ENCODE data around the gene HBS1L.

Gene HBS1L

GRCh38 chr6:135054569-135055498 lies at the start of gene HBS1L:
TSS of gene HBS1L (minus strand) at chr6:135054822. CDS start at chr6:135054691, 131 bp downstream.
- DNase-seq (ENCODE audit: low read depth) = peak; percentile 95

DNA sequence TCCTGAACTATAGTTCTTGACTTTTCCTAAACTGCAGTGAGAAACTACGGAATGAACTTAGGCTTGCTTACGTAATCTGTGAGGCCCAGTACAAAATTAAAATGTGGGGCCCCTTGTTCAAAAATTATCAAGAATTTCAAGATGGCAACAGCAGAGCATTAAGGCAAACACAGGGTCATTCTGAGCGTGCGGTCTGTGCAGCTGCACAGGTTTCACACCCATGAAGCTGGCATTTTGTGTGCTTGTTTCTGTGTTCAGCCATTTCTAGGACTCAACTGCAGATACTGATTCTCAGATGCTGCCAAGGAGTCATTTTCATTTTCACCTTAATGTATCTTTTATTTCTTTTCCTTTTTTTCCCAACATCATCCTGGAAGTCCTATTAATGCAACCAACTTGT lies 49.6 kb upstream of the HBS1L start:
- no peak for DNase-seq (ENCODE audit: low read depth)

GRCh38 chr6:135102191-135102590 lies 47.6 kb upstream of the HBS1L start:
- no peak for DNase-seq (ENCODE audit: low read depth)

- DNase-seq (ENCODE audit: low read depth) = no peak
Observed at GRCh38 chr6:135097172-135097571, 42.5 kb upstream of the HBS1L start.

- no peak for DNase-seq (ENCODE audit: low read depth)
Observed at GRCh38 chr6:135096403-135097130, 41.9 kb upstream of the HBS1L start.

- no peak for DNase-seq (ENCODE audit: low read depth)
Observed at GRCh38 chr6:135095716-135096115, 41.1 kb upstream of the HBS1L start.

DNA sequence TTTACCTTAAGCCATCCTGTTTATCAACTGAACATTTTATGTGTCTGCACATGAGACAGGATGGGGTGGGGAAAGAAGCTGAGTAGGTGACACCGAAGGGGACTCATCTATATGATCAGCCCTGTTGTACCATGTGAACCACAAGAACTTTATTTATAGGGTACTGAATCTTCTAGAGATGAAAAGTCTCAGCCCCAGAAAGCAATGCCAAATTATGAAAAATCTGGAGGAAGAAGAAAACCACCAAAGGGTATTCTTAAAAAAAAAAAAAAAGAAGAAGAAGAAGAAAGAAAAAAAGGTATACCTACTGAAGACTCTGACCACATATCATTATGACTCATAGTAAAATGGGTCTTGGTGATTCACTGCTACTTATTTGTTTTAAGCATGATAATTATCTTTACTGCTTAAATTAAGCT lies 39.8 kb upstream of the HBS1L start:
- no peak for DNase-seq (ENCODE audit: low read depth)

DNA sequence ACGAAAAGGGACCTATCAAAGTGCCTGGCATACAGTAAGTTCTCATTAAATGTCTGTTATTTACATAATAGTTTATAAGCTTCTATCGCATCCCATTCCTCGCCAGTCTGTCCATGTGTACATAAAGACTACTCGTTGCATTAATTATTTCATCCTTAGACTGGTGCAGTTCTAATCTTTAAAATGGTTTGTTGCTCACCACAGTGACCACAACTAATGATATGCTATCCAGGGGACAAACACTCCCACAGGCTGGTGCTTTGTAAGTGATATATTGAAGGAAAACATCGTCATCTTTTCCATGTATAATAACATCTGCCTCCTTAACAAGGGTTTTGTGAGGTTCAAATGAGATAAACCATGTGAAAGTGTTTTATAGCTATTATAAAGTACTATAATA lies 39.0 kb upstream of the HBS1L start:
- no peak for DNase-seq (ENCODE audit: low read depth)

DNA sequence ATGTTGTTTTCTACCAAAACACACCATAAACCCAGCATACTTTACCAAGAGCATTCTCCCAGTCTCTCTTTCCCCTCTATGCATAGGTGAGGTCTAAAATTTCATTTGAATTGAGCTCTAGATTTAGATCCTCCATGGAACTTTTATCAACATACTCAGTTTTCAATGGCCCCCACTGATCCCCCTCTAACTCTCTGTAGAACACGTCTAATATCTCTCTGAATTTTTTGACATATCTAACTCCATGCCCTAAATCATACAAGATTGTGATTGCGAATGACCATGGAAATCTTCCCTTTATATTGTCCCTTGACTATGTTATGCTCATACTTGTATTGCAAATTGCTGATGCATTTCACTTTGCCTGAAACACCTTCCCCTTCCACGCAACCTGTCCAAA lies 38.1 kb upstream of the HBS1L start:
- no peak for DNase-seq (ENCODE audit: low read depth)

GRCh38 chr6:135090819-135091218 lies 36.2 kb upstream of the HBS1L start:
- DNase-seq (ENCODE audit: low read depth) = no peak

DNA sequence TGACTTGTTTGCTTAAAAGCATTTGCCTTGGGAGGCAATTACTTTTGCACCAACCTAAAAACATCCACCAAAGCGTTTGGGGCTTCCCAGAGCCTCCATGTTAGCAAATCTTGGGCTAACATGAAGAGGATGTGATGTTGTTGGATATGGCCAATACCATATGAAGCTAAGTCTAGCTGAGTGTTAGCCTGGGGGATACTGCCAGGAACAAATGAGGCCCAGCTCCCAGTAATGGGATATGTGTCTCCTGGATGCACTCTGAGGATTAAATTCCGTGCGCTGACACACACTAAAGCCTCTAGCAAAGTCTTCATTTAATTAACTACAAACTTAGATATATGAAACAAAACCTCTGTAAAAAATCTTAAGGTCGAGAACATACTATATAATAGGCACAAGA lies 35.3 kb upstream of the HBS1L start:
- DNase-seq (ENCODE audit: low read depth) = no peak

- DNase-seq (ENCODE audit: low read depth) = peak; percentile 26
Observed at GRCh38 chr6:135088818-135089809, 34.5 kb upstream of the HBS1L start.

DNA sequence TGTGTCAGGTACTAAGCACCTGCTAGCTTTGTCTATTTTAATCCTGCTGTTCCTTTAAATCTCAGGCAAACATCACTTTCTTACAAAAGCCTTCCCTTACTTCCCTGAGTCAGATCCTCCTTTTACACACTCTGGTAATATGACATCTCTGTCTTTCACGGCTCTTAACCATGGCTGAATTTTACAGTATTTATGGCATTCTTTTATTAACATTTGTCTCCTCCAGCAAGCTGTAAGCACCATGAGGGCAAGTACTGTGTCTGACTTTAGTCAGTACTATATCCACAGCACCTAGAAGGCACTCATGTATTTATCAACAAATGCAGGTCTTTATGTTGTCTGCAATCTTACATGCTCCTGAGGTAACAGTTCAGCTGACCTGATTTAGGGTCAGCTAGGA lies 33.7 kb upstream of the HBS1L start:
- no peak for DNase-seq (ENCODE audit: low read depth)

DNA sequence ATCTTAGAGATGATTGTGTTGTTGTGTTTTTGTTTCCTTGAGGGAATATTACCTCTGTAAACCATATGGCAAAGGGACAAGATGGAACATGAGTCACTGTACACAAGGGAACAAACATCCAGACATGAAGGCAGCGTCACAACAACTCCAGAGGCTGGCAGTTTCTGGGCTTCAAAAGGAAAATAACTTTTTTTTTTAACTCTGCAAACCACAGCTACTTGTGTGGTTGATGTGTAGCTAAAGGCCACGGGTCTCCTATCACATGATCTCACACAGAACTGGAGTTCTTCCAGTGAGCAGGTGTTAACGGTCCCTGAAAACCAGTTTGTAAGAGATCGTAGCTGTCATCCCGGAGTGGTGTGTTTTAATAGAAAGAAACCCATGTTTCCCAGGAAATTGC lies 33.2 kb upstream of the HBS1L start:
- DNase-seq (ENCODE audit: low read depth) = no peak

- DNase-seq (ENCODE audit: low read depth) = no peak
Observed at GRCh38 chr6:135087403-135087802, 32.8 kb upstream of the HBS1L start.

DNA sequence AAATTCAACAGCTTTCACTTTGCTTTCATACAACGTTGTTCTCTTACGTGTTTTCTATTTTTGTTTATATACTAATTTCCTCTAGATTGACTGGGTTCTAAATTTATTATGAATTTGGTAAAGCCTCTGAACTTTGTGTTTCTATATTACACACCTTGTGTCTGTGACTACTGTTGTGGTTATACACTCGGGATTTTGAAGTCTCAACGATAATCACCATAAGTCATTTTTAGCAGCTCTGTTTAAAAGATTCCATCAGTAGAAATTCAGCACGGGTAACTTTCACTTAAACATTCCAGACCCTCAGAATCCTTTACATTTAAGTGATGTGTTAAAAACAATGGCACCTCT lies 31.8 kb upstream of the HBS1L start:
- DNase-seq (ENCODE audit: low read depth) = no peak

DNA sequence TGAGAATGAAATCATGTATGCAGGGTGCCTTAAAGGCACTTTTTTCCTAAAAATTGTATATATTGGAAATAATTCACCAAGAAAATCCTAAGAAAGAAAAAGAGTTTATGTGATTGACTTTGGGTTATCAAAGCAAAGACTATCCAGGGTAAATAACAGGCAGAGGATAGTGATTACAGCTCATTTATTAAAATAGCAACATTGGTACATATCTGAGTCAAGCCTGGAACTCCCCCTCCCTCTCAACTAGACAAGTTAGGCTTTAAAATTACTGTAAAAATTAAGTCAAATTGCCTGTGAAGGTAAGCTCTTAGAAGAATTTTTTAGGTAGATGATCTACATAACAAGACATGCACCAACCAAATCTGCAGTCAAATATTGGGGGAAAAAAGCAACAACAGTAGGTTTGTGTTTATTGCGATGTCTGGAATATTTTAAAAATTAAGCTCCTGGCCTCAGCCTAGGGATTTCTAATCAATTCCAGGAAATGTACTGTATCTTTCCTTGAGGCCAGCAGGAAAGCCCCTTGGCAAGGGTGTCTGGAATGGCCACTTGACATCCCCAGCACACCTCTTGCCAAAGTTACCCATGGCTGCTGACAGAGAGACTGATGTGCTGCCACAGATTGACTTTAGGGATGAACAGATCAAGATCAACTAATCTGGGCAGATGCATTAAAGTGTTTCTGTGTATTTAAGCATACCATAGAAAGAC lies 31.2 kb upstream of the HBS1L start:
- DNase-seq (ENCODE audit: low read depth) = no peak

DNA sequence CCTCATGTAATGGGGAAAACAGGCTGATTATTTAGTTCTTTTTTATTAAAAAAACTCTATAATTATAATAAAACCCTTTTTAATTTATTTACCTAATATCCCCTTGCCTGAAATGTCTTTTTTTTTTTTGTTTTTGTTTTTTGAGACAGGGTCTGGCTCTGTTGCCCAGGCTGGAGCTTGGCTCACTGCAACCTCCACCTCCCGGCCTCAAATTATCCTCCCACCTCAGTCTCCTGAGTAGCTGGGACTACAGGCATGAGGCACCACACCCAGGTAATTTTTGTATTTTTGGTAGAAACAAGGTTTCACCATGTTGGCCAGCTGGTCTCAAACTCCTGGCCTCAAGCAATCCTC lies 30.3 kb upstream of the HBS1L start:
- DNase-seq (ENCODE audit: low read depth) = no peak

GRCh38 chr6:135084001-135084915 lies 29.6 kb upstream of the HBS1L start:
- DNase-seq (ENCODE audit: low read depth) = no peak

DNA sequence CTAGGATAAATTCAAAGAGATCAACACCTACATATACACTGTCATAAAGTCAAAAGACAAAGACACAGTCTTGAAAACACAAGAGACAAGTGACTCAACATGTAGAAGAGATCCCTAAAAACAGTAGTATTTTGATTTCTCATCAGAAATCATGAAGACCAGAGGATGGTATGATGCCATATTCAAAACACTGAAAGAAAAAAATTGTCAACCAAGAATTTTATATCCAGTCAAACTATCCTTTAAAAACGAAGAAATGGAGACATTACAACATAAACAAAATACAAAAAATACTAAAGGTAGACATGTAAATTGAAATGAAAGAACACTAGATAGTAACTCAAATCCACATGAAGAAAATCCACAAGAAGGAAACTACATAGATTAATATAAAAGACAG lies 27.3 kb upstream of the HBS1L start:
- DNase-seq (ENCODE audit: low read depth) = no peak

DNA sequence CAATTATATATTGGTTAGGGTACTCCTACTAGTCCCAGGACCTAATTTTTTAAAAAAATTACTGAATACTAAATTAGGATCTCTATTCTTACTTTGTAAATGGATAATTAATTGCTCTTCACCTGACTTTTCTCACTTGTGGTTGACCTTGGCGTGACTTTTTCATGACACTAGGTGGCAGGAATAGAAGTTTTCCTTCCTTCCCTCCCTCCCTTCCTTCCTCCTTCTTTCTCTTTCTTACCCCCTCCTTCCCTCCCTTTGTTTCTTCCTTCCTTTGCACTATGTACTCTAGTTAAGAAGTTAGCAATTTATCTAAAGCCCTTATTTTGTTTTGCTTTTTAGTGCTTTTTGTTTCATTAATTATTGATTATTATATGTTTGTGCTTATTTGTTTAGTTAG lies 20.4 kb upstream of the HBS1L start:
- no peak for DNase-seq (ENCODE audit: low read depth)
